ENCODE results near the gene RHO. TPM values are rescaled to one million over a fixed set of nuclear protein-coding genes. Genes with fewer than 3 reads are reported as not detected.

RHO gene
- total RNA-seq, 1 donor from 2014 or later: not detected

GRCh38 chr3:129505341-129505740, 23.1 kb upstream of the RHO start:
- no peaks in the 10 kb centered on the region for H3K9me3 Mint-ChIP-seq (ENCODE audit: low read depth)
- H3K36me3 Mint-ChIP-seq (ENCODE audit: low read depth): peaks cover 16% of the 10 kb centered on the region
- H3K4me1 Mint-ChIP-seq (ENCODE audit: low read depth): peaks cover 21% of the 10 kb centered on the region
- no peak for TF ChIP-seq CTCF (IDR thresholded peaks at IDR 0.05)
- no peak overlapping the region for H3K27ac Mint-ChIP-seq (ENCODE audit: unreplicated experiment)
- no peak for DNase-seq (ENCODE audit: low spot score)
- H3K27me3 Mint-ChIP-seq (ENCODE audit: low read depth): no peaks in the 10 kb centered on the region
- no peak overlapping the region for H3K4me3 Mint-ChIP-seq (ENCODE audit: unreplicated experiment)

GRCh38 chr3:129506231-129506742, 22.2 kb upstream of the RHO start:
- no peak overlapping the region for H3K27ac Mint-ChIP-seq (ENCODE audit: unreplicated experiment)
- no peaks in the 10 kb centered on the region for H3K9me3 Mint-ChIP-seq (ENCODE audit: low read depth)
- no peak for DNase-seq (ENCODE audit: low spot score)
- no peak overlapping the region for H3K4me3 Mint-ChIP-seq (ENCODE audit: unreplicated experiment)
- H3K4me1 Mint-ChIP-seq (ENCODE audit: low read depth): peaks cover 11% of the 10 kb centered on the region
- no peak for TF ChIP-seq CTCF (IDR thresholded peaks at IDR 0.05)
- H3K27me3 Mint-ChIP-seq (ENCODE audit: low read depth): no peaks in the 10 kb centered on the region
- peaks cover 18% of the 10 kb centered on the region for H3K36me3 Mint-ChIP-seq (ENCODE audit: low read depth)

- no peak overlapping the region for H3K4me3 Mint-ChIP-seq (ENCODE audit: unreplicated experiment)
- TF ChIP-seq CTCF (IDR thresholded peaks at IDR 0.05): no peak
- peaks cover under 1% of the 10 kb centered on the region for H3K4me1 Mint-ChIP-seq (ENCODE audit: low read depth)
- DNase-seq (ENCODE audit: low spot score): no peak
- no peaks in the 10 kb centered on the region for H3K27me3 Mint-ChIP-seq (ENCODE audit: low read depth)
- H3K27ac Mint-ChIP-seq (ENCODE audit: unreplicated experiment): no peak overlapping the region
- H3K36me3 Mint-ChIP-seq (ENCODE audit: low read depth): peaks cover 20% of the 10 kb centered on the region
- H3K9me3 Mint-ChIP-seq (ENCODE audit: low read depth): no peaks in the 10 kb centered on the region
These were observed 21.1 kb upstream of the RHO start for GRCh38 chr3:129507181-129507831.

DNA sequence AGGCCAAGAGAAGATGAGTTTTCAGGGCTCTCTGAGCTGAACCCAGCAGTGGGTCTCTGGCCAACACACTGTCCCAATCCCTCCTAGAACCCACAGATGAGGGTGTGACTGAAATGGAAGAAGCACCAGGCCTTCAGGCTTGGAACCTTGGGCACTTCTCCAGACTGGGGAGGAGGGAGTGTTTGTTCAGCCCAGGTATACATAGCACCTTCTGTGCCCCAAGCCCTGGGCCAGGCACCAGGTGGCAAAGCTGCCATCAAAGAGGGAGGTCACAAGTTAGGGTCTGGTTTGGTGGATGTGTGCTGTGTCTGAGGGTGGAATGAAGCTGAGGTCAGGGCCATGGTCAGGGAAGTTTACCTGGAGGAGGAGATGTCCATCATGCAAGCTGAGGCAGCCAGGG, 15.8 kb upstream of the RHO start:
- H3K27ac Mint-ChIP-seq (ENCODE audit: unreplicated experiment): no peak overlapping the region
- H3K4me3 Mint-ChIP-seq (ENCODE audit: unreplicated experiment): no peak overlapping the region
- peaks cover 25% of the 10 kb centered on the region for H3K36me3 Mint-ChIP-seq (ENCODE audit: low read depth)
- H3K4me1 Mint-ChIP-seq (ENCODE audit: low read depth): no peaks in the 10 kb centered on the region
- TF ChIP-seq CTCF (IDR thresholded peaks at IDR 0.05): no peak
- DNase-seq (ENCODE audit: low spot score): peak; percentile 53
- H3K27me3 Mint-ChIP-seq (ENCODE audit: low read depth): no peaks in the 10 kb centered on the region
- no peaks in the 10 kb centered on the region for H3K9me3 Mint-ChIP-seq (ENCODE audit: low read depth)

- H3K27me3 Mint-ChIP-seq (ENCODE audit: low read depth): no peaks in the 10 kb centered on the region
- H3K27ac Mint-ChIP-seq (ENCODE audit: unreplicated experiment): no peak overlapping the region
- no peaks in the 10 kb centered on the region for H3K4me1 Mint-ChIP-seq (ENCODE audit: low read depth)
- peak; percentile 67 for DNase-seq (ENCODE audit: low spot score)
- no peak overlapping the region for H3K4me3 Mint-ChIP-seq (ENCODE audit: unreplicated experiment)
- TF ChIP-seq CTCF (IDR thresholded peaks at IDR 0.05): no peak
- no peaks in the 10 kb centered on the region for H3K9me3 Mint-ChIP-seq (ENCODE audit: low read depth)
- H3K36me3 Mint-ChIP-seq (ENCODE audit: low read depth): peaks cover 25% of the 10 kb centered on the region
These were observed 14.7 kb upstream of the RHO start for GRCh38 chr3:129513705-129514104.
